GM19351 (cell line): ENCODE results near the gene PPP1R3D.
A peak's percentile ranks its signal among the peaks of the same experiment; 100 is the strongest.

Experiments
- ATAC-seq: cut with Tn5 transposase; IDR thresholded peaks from one replicate; pipeline ENCODE4 v1.9.1; 2021; ENCODE audit warnings: mild to moderate bottlenecking, moderate library complexity; ENCODE audit not compliant: unreplicated experiment

PPP1R3D gene

GRCh38 chr20:59948828-59949720 lies 9.0 kb upstream of the PPP1R3D start:
- peak; percentile 75 for ATAC-seq

- ATAC-seq, result no peak
These were observed 8.1 kb upstream of the PPP1R3D start for GRCh38 chr20:59948212-59948611.

- no peak for ATAC-seq
These were observed 7.3 kb upstream of the PPP1R3D start for GRCh38 chr20:59947376-59947775.

GRCh38 chr20:59945731-59946130 lies 5.6 kb upstream of the PPP1R3D start:
- ATAC-seq, result no peak

GRCh38 chr20:59945175-59945574 lies 5.1 kb upstream of the PPP1R3D start:
- ATAC-seq, result no peak

GRCh38 chr20:59944726-59945125 lies 4.6 kb upstream of the PPP1R3D start:
- no peak for ATAC-seq

GRCh38 chr20:59942245-59942644 lies 2.1 kb upstream of the PPP1R3D start:
- ATAC-seq, result no peak

GRCh38 chr20:59940956-59941294 lies 820 bp upstream of the PPP1R3D start:
- ATAC-seq, result peak; percentile 12

- peak; percentile 31 for ATAC-seq
These were observed 301 bp downstream of the PPP1R3D start for GRCh38 chr20:59939879-59940128.

GRCh38 chr20:59939052-59939878 lies 840 bp downstream of the PPP1R3D start:
- ATAC-seq, result peak; percentile 7

- no peak for ATAC-seq
These were observed 1.4 kb downstream of the PPP1R3D start for GRCh38 chr20:59938696-59939051.

GRCh38 chr20:59938221-59938620 lies 1.9 kb downstream of the PPP1R3D start:
- no peak for ATAC-seq

GRCh38 chr20:59937150-59937549 lies 3.0 kb downstream of the PPP1R3D start:
- no peak for ATAC-seq

- ATAC-seq, result no peak
These were observed 3.7 kb downstream of the PPP1R3D start for GRCh38 chr20:59936409-59936808.

GRCh38 chr20:59935457-59936185 lies 4.5 kb downstream of the PPP1R3D start:
- no peak for ATAC-seq

- peak; percentile 94 for ATAC-seq
These were observed 6.1 kb downstream of the PPP1R3D start for GRCh38 chr20:59933849-59934585.

- ATAC-seq, result no peak
These were observed 6.7 kb downstream of the PPP1R3D start, which contains the start of gene SYCP2 for GRCh38 chr20:59933296-59933848. Gene SYCP2, minus strand, starts transcription at chr20:59933637. Its CDS starts 11,224 bp downstream, at chr20:59922413.

GRCh38 chr20:59932616-59933295 lies 7.3 kb downstream of the PPP1R3D start:
- no peak for ATAC-seq

- no peak for ATAC-seq
These were observed 8.4 kb downstream of the PPP1R3D start for GRCh38 chr20:59931511-59932312.
